Retinal pigment epithelial cell (primary cell): ENCODE measurements around the gene USP25.
"Not testable (repeated sequence)": the region's sequence is repeated elsewhere in the genome, so short reads cannot be mapped to it uniquely, and the experiment has no call there.

Source experiments
- DNase-seq: peaks from one replicate; pipeline ENCODE4 v3.0.0-alpha.2; 2010; ENCODE audit warnings: low read depth
- H3K4me3 ChIP-seq: 2 replicates; pipeline ENCODE4 v1.5.1; 2011; ENCODE audit warnings: mild to moderate bottlenecking, low read length, control low read depth, moderate library complexity
- TF ChIP-seq, protein P1 (sequence below): conservative IDR thresholded peaks from 2 replicates; pipeline ENCODE4 v1.5.1; 2011; ENCODE audit warnings: low read depth, low read length, control low read depth, inconsistent platforms

USP25 gene

DNA sequence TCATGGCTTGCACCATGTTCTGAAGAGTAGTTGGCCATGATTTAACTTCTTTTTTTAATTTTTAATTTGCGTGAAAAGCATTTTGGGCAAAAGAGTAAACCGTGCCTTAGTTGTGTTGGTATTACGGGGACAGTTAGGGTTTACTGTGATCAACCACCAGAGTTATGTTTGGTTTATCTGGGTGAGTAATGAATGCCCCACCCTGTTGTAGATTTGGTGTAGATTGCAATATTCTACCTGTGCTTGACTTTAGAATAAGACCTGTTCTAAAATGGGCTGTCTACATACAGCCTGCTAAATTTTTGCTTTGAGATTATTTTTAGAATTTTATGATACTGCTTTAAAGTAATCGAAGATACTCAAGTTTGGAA, 1.4 kb downstream of the USP25 start:
- DNase-seq: no peak
- TF ChIP-seq, protein P1, sequence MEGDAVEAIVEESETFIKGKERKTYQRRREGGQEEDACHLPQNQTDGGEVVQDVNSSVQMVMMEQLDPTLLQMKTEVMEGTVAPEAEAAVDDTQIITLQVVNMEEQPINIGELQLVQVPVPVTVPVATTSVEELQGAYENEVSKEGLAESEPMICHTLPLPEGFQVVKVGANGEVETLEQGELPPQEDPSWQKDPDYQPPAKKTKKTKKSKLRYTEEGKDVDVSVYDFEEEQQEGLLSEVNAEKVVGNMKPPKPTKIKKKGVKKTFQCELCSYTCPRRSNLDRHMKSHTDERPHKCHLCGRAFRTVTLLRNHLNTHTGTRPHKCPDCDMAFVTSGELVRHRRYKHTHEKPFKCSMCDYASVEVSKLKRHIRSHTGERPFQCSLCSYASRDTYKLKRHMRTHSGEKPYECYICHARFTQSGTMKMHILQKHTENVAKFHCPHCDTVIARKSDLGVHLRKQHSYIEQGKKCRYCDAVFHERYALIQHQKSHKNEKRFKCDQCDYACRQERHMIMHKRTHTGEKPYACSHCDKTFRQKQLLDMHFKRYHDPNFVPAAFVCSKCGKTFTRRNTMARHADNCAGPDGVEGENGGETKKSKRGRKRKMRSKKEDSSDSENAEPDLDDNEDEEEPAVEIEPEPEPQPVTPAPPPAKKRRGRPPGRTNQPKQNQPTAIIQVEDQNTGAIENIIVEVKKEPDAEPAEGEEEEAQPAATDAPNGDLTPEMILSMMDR: no peak
- peak overlapping the region; percentile 88 for H3K4me3 ChIP-seq

DNA sequence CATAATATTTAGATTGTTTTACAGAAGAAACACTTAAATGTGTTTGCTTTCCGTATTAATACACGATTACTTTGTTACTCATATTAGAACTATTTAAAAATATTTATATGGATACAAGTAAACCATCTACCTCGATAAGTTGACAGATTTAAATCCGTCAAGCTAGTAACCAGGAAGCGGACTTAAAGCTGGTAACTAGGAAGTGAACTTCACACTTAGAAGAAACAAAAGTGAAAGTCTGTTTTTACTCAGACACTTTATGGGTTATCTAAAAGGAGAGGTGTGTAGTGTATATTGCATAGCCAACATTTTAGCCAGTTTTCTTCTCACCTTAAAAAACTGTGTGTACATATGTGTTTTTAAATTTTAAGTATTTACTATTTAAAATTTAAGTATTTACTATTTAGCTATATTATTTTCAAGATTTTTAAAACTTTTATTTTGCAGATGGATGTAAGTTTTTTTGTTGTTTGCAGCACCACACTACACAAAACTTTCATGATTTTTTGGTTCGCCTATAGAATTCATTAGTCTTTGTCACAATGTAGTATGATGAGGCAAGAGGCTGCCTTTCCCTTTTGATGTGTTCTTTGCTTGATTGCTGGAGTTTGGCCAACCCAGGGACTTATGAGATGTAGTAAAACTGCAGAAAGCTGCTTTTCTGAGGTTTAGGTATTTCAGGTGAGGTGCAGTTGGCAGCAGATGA, 2.7 kb downstream of the USP25 start:
- TF ChIP-seq, protein P1: no peak
- DNase-seq: no peak
- H3K4me3 ChIP-seq: peak overlapping the region; percentile 88

DNA sequence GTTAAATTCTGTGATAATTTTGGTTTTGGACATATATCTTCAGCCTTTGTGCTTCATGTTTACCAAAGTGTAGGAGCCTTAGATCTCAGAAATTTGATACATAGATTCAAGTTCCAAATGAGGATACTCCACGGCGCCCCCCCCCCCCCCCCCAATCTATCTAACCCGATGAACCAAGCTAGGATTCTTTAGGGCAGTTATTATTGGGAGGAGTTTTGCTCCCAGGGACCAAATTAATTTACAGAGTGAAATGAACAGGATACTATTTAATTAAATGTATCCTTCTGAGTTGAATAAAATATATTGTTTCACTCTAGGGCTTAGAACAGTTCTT, 3.2 kb downstream of the USP25 start:
- DNase-seq: no peak
- H3K4me3 ChIP-seq: peak overlapping the region; percentile 88
- TF ChIP-seq, protein P1: no peak

DNA sequence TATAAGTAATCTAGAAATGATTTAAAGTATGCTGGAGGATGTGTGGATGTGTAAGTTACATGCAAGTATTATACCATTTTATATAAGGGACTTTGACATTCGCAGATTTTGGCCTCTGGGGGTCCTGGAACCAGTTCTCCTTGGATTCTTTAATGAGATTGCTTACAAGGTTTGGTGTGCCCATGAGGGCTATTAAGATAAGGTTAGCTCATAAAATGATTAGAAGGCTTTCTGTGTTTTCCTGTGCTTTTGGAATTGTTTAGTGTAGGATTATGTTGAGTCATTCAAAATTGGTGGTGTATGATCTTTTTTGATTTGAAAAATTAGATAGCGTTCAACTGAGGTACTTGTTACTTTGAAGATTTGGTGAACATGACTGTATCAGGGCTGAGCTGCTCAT, 5.6 kb downstream of the USP25 start:
- TF ChIP-seq, protein P1: no peak
- no peak for DNase-seq
- no peak overlapping the region for H3K4me3 ChIP-seq

DNA sequence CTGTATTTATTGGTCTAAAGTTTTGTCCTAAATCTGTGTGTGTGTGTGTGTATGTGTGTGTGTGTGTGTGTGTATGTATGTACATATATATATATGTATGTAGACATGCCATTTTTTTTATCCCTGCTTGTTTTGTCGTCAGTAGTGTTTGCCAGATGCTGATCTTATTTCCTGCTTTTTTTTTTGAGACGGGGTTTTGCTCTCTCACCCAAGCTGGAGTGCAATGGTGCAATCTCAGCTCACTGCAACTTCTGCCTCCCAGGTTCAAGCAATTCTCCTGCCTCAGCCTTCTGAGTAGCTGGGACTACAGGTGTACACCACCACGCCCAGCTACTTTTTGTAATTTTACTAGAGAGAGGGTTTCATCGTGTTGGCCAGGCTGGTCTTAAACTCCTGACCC, 6.1 kb downstream of the USP25 start:
- H3K4me3 ChIP-seq, DNase-seq: not testable (repeated sequence)

DNA sequence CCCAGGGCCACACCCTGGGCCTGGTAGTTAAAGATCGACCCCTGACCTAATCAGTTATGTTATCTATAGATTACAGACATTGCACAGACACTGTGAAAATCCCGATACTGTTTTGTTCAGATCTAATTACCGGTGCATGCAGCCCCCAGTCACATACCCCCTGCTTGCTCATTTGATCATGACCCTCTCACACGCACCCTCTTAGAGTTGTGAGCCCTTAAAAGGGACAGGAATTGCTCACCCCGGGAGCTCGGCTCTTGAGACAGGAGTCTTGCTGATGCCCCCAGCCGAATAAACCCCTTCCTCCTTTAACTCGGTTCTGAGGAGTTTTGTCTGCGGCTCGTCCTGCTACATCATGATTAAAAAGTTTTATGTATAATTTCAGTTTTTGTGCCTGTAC, 9.0 kb downstream of the USP25 start:
- not testable (repeated sequence) for DNase-seq, H3K4me3 ChIP-seq

DNA sequence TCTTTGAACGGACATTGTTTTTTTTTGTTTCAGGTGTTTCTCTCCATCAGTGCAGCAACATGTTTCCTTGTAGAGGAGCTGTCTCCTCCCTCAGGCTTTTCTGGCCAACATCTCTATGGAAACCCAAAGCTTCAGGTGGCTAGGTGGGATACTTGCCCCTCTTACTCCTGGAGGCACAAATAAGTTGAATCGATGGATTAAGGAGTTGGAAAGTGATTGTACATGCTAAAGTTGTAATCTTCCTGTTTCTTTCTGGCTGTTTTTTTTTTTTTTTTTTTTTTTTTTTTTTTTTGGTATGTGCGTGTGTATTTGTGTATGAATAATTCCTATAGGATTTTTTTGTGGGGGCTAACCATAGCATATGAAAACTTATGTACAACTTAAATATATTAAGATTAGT, 10.6 kb downstream of the USP25 start:
- TF ChIP-seq, protein P1: no peak
- no peak for DNase-seq
- no peak overlapping the region for H3K4me3 ChIP-seq

DNA sequence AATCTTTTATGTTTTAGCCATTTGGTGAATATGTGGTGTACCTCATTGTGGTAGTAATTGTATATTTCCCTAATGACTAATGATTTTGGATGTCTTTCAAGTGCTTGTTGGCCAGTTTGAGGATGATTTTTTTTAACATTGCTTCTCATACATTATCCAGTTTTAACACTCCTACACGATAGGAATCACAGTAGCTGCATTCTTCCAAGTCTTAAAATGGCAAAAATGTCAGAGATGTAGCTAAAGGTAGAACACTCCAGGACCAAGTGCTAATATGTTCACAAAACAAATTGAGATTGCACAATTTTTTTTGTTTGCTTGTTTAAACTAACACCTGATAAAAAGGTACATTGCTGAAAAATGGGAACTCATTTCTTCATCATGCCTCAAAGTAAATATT, 11.7 kb downstream of the USP25 start:
- no peak overlapping the region for H3K4me3 ChIP-seq
- TF ChIP-seq, protein P1: no peak
- DNase-seq: no peak
